Parathyroid adenoma (tissue), 2 donors: Measurements from ENCODE around the gene GPRIN3.

ENCODE experiments used
- H2AFZ ChIP-seq: fragments of 300-600 bp; sonication (generic); one replicate; pipeline ENCODE4 v1.7.0; 2017; ENCODE audit warnings: antibody characterized with exemption, mild to moderate bottlenecking
- H3K27ac ChIP-seq: fragments of 300-600 bp; sonication (generic); one replicate; pipeline ENCODE4 v1.7.0; 2017
- H3K27me3 ChIP-seq: fragments of 300-600 bp; sonication (generic); one replicate; pipeline ENCODE4 v1.7.0; 2017; ENCODE audit warnings: low read length; ENCODE audit not compliant: control insufficient read depth, insufficient read depth
- H3K36me3 ChIP-seq: fragments of 300-600 bp; sonication (generic); one replicate; pipeline ENCODE4 v1.7.0; 2017; ENCODE audit warnings: low read length; ENCODE audit not compliant: control insufficient read depth, insufficient read depth
- H3K4me1 ChIP-seq: fragments of 300-600 bp; sonication (generic); one replicate; pipeline ENCODE4 v1.7.0; 2017; ENCODE audit warnings: control low read depth
- H3K4me2 ChIP-seq: fragments of 300-600 bp; sonication (generic); one replicate; pipeline ENCODE4 v1.7.0; 2017; ENCODE audit warnings: low read length
- H3K4me3 ChIP-seq: fragments of 300-600 bp; sonication (generic); one replicate; pipeline ENCODE4 v1.7.0; 2017; ENCODE audit warnings: low read depth, low read length
- H3K79me2 ChIP-seq: fragments of 300-600 bp; sonication (generic); one replicate; pipeline ENCODE4 v1.7.0; 2017; ENCODE audit warnings: control low read depth
- H3K9ac ChIP-seq: fragments of 300-600 bp; sonication (generic); one replicate; pipeline ENCODE4 v1.7.0; 2017; ENCODE audit warnings: mild to moderate bottlenecking
- H3K9me3 ChIP-seq: fragments of 300-600 bp; sonication (generic); one replicate; pipeline ENCODE4 v1.7.0; 2017; ENCODE audit warnings: low read length; ENCODE audit not compliant: control insufficient read depth
- TF ChIP-seq, protein P1 (sequence below): fragments of 300-600 bp; sonication (generic); IDR thresholded peaks from one replicate; pipeline ENCODE4 v1.7.0; 2017; ENCODE audit warnings: antibody characterized with exemption, mild to moderate bottlenecking
- donor health status: primary hyperparathyroidism.

The GPRIN3 gene

DNA sequence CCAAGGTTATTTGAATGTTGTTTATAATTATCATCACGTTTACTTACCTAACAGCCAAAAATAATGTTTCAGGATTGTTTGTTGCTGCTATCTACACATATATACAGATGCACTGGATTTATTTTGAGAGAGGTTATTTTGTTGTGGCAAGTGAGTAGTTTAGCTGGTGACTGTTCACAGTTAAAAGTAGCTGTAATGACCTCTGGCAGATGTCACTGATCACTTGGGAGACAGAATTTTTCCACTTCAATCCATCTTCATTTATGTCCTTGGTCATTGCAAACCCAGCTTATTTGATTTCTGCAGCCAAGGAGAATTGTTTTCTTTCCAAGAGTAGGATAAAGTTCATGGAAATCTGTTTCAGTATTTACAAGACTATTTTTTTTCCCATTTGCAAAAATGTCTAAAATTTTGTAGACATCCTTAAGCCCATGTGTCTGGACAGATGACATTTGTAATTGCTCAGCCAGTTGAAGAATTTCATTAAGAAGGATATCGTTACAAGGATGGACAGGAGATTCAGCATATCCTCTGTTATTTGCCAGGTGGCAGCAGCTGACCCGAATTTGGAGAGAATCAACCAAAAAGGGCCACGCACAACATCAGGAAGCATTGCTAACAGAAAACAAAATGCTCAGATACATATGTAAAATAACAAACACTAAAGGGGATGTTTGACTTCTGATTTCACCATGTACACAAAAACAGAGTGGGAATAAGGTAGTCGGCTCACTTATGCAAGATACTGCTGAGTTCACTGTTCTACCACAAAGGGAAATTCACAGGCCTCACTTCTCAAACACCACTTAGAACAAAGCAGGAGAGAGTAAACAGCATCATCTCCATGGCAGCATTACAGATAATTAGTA, 64.5 kb downstream of the GPRIN3 start:
- Histone ChIP-seq H3K9ac (no peak overlapping the region), H3K36me3 (no peaks in the 10 kb centered on the region), H3K79me2 (no peaks in the 10 kb centered on the region), H2AFZ (no peak overlapping the region), H3K27ac (no peak overlapping the region), H3K4me2 (no peak overlapping the region), H3K9me3 (no peaks in the 10 kb centered on the region), H3K27me3 (no peaks in the 10 kb centered on the region), H3K4me3 (no peak overlapping the region), H3K4me1 (peaks cover 3% of the 10 kb centered on the region)
- TF ChIP-seq, protein P1, sequence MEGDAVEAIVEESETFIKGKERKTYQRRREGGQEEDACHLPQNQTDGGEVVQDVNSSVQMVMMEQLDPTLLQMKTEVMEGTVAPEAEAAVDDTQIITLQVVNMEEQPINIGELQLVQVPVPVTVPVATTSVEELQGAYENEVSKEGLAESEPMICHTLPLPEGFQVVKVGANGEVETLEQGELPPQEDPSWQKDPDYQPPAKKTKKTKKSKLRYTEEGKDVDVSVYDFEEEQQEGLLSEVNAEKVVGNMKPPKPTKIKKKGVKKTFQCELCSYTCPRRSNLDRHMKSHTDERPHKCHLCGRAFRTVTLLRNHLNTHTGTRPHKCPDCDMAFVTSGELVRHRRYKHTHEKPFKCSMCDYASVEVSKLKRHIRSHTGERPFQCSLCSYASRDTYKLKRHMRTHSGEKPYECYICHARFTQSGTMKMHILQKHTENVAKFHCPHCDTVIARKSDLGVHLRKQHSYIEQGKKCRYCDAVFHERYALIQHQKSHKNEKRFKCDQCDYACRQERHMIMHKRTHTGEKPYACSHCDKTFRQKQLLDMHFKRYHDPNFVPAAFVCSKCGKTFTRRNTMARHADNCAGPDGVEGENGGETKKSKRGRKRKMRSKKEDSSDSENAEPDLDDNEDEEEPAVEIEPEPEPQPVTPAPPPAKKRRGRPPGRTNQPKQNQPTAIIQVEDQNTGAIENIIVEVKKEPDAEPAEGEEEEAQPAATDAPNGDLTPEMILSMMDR = no peak

DNA sequence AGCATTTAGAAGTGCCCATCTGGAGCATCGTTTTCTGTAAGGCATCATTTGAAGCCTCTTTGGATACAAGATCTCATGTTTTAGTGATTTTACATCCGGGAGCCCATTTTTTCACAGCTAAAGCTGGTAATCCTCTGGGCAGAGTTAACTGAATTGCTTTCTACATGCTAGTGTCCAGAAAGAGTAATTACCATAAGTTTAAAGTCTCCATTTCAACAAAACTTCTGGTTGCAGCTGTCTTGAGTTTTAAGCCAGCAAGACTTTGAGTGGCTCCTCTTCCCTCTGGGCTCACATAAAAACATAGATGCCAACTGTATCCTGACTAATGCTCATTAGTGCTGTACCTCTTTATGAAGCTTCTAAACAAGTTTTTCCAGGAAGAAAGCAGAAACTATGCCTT, 65.4 kb downstream of the GPRIN3 start:
- Histone ChIP-seq H3K79me2 (no peaks in the 10 kb centered on the region), H3K4me3 (no peak overlapping the region), H3K4me1 (no peaks in the 10 kb centered on the region), H3K27me3 (no peaks in the 10 kb centered on the region), H3K36me3 (no peaks in the 10 kb centered on the region), H3K27ac (no peak overlapping the region), H3K9me3 (no peaks in the 10 kb centered on the region), H2AFZ (no peak overlapping the region), H3K9ac (no peak overlapping the region), H3K4me2 (no peak overlapping the region)
- TF ChIP-seq, protein P1 = no peak

DNA sequence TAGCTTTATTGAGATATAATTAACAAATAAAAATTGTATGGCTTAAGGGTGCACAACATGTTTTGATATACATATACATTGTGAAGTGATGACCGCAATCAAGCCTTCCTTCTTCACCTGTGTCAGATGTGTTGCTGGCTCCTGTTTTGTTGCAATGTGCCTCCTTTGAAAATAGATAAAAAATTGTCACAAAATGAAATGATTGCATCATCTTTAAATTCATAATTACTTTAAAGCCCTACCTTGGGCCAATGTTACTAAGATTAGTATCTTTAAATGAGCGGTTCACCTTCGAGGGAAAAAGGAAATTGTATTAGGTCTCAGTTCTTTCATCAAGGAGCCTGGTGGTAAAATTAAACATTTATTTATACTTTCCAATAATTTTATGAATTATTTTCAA, 77.3 kb downstream of the GPRIN3 start:
- Histone ChIP-seq H3K4me2 (no peak overlapping the region), H2AFZ (no peak overlapping the region), H3K4me3 (no peak overlapping the region), H3K27ac (no peak overlapping the region), H3K79me2 (no peaks in the 10 kb centered on the region), H3K4me1 (no peaks in the 10 kb centered on the region), H3K36me3 (no peaks in the 10 kb centered on the region), H3K9me3 (no peaks in the 10 kb centered on the region), H3K9ac (no peak overlapping the region), H3K27me3 (no peaks in the 10 kb centered on the region)
- TF ChIP-seq, protein P1 = no peak

DNA sequence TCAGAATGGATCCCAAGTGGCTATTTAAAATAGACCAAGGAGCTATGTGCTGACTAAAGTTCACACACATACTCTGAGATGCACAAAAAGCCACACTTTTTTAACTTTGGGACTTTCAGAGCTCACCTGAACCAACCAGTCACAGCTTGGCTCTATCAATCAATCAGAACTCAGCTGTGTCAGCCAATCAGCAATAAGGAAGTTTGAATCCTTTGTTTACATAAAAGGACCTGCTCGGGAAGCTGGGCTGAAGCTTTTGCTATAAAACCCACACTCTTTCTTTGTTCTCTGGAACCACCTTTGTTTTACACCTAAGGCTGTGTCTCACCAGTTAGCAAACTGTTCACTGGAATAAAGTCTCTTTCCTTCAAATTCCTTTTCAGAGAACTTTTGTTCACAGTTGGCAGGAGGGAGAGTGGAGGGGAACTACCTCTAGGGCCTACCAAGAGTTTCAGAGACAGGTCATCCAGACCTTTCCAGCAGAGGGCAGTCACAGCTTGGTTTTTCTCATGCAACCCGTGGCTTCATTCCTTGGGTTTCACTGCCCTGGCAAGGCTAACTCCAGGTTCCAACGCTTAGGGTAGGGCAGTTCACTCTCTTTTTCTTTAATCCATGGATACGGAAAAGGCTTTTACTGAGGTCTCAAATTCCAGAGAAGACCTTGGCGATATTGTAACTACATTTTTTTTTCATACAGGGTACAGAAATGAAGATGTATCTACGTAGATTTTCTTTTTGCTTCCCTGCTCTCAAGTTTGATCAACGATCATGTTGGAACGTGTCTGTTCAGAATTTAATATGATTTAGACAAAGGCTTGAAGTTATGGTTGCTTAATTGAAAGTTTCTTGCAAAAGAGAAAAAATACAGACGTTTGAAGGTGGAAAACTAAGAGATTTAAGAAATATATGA, 80.7 kb downstream of the GPRIN3 start:
- no peak overlapping the region for H3K4me2 ChIP-seq
- no peaks in the 10 kb centered on the region for H3K9me3 ChIP-seq
- H3K27ac ChIP-seq = no peak overlapping the region
- TF ChIP-seq, protein P1 = peak; percentile 47
- H3K4me1 ChIP-seq = no peaks in the 10 kb centered on the region
- H2AFZ ChIP-seq = peak overlapping the region; percentile 56
- no peak overlapping the region for H3K4me3 ChIP-seq
- H3K79me2 ChIP-seq = no peaks in the 10 kb centered on the region
- no peaks in the 10 kb centered on the region for H3K27me3 ChIP-seq
- no peaks in the 10 kb centered on the region for H3K36me3 ChIP-seq
- no peak overlapping the region for H3K9ac ChIP-seq
